SK-N-SH (cell line): ENCODE results near the gene METTL27.
A peak's percentile ranks its signal among the peaks of the same experiment; 100 is the strongest.

Experiments
- CHD2 ChIP-seq: fragments of 150-350 bp; IDR thresholded peaks from 2 replicates; pipeline ENCODE4 v1.6.1; 2018; ENCODE audit warnings: low read length; ENCODE audit not compliant: partially characterized antibody
- FOXJ3 ChIP-seq: sonication (generic); formaldehyde crosslinking; IDR thresholded peaks from 2 replicates; pipeline ENCODE4 v1.5.1; 2020; ENCODE audit warnings: mild to moderate bottlenecking, missing genetic modification reagents
- FOXM1 ChIP-seq: IDR thresholded peaks from 2 replicates; pipeline ENCODE4 v1.4.0; 2012; ENCODE audit warnings: low read depth, mild to moderate bottlenecking
- JUND ChIP-seq: IDR thresholded peaks from 2 replicates; pipeline ENCODE4 v1.4.0; 2012
- POLR2AphosphoS5 ChIP-seq: IDR thresholded peaks from 2 replicates; pipeline ENCODE4 v1.6.1; 2012; ENCODE audit warnings: low read depth, low read length
- RAD21 ChIP-seq: IDR thresholded peaks from 2 replicates; pipeline ENCODE4 v1.6.1; 2012; ENCODE audit warnings: mild to moderate bottlenecking, low read length
- RCOR1 ChIP-seq: fragments of 150-350 bp; IDR thresholded peaks from 2 replicates; pipeline ENCODE4 v1.6.1; 2017; ENCODE audit warnings: antibody characterized with exemption, low read length
- SIN3A ChIP-seq: IDR thresholded peaks from 2 replicates; pipeline ENCODE4 v1.6.1; 2012; ENCODE audit warnings: low read depth, mild to moderate bottlenecking, low read length, moderate library complexity, borderline replicate concordance
- TAF1 ChIP-seq: IDR thresholded peaks from 2 replicates; pipeline ENCODE4 v1.6.1; 2012; ENCODE audit warnings: low read depth, mild to moderate bottlenecking, low read length, moderate library complexity, borderline replicate concordance
- TEAD4 ChIP-seq: IDR thresholded peaks from 2 replicates; pipeline ENCODE4 v1.4.0; 2012; ENCODE audit warnings: mild to moderate bottlenecking, borderline replicate concordance; ENCODE audit not compliant: insufficient read depth
- YY1 ChIP-seq: IDR thresholded peaks from 2 replicates; pipeline ENCODE4 v1.4.0; 2012; ENCODE audit warnings: low read depth, mild to moderate bottlenecking
- TF ChIP-seq, protein P1 (sequence below): fragments of 200-600 bp; sonication (generic); IDR thresholded peaks from 2 replicates; pipeline ENCODE4 v1.6.1; 2017; ENCODE audit warnings: antibody characterized with exemption, mild to moderate bottlenecking, moderate library complexity
- TF ChIP-seq, protein P2 (sequence below): IDR thresholded peaks from 2 replicates; pipeline ENCODE4; 2012

DNA sequence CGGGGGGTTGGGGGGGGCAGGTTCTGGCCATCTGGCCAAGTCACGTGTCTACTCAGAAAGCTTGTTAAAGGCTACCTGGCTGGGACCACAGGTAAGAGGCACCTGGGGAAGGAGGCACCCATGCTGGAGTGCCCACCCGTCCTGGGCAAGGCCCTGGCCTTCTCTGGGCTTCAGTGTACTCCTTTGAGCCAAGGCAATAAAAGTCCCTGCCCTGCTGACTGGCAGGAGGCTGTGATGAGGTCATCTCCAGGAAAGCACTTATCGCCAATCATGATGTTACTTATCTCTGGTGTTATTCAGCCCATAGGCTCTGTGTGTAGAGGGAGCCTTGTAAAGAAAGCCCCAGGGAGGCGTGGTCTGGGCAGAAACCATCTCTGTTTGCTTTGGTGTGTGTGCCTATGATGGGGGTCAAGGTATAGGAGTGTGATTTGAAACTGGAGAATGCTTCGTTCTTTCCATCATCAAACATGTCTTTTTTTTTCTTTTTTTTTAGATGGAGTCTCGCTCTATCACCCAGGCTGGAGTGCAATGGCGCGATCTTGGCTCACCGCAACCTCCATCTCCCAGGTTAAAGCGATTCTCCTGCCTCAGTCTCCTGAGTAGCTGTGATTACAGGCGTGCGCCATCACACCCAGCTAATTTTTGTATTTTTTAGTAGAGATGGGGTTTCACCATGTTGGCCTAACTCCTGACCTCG lies 14.1 kb downstream of the METTL27 start:
- no peak for TF ChIP-seq FOXJ3
- TF ChIP-seq, protein P1, sequence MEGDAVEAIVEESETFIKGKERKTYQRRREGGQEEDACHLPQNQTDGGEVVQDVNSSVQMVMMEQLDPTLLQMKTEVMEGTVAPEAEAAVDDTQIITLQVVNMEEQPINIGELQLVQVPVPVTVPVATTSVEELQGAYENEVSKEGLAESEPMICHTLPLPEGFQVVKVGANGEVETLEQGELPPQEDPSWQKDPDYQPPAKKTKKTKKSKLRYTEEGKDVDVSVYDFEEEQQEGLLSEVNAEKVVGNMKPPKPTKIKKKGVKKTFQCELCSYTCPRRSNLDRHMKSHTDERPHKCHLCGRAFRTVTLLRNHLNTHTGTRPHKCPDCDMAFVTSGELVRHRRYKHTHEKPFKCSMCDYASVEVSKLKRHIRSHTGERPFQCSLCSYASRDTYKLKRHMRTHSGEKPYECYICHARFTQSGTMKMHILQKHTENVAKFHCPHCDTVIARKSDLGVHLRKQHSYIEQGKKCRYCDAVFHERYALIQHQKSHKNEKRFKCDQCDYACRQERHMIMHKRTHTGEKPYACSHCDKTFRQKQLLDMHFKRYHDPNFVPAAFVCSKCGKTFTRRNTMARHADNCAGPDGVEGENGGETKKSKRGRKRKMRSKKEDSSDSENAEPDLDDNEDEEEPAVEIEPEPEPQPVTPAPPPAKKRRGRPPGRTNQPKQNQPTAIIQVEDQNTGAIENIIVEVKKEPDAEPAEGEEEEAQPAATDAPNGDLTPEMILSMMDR, result no peak
- no peak; the same call in 1 of the 2 replicates for TF ChIP-seq RAD21
- no peak for TF ChIP-seq YY1
- peak; percentile 42 for TF ChIP-seq CHD2
- peak; percentile 59; the same call in 1 of the 2 replicates for TF ChIP-seq RCOR1
- TF ChIP-seq TAF1, result 0 out of 2 replicates have a peak, but pooled peaks have one; percentile 12
- no peak for TF ChIP-seq FOXM1
- TF ChIP-seq, protein P2, sequence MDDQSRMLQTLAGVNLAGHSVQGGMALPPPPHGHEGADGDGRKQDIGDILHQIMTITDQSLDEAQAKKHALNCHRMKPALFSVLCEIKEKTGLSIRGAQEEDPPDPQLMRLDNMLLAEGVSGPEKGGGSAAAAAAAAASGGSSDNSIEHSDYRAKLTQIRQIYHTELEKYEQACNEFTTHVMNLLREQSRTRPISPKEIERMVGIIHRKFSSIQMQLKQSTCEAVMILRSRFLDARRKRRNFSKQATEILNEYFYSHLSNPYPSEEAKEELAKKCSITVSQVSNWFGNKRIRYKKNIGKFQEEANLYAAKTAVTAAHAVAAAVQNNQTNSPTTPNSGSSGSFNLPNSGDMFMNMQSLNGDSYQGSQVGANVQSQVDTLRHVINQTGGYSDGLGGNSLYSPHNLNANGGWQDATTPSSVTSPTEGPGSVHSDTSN, result peak; percentile 87
- TF ChIP-seq SIN3A, result no peak
- TF ChIP-seq JUND, result no peak
- no peak for TF ChIP-seq TEAD4
- TF ChIP-seq POLR2AphosphoS5, result no peak
